Keratinocyte (primary cell): ENCODE data around the gene CTNNA2.

ENCODE experiments used
- CTCF ChIP-seq, 3 experiments: IDR thresholded peaks in 1 of 3; conservative IDR thresholded peaks in 1 of 3; optimal IDR thresholded peaks in 1 of 3; 2 replicates in 2 of 3; 3 replicates in 1 of 3; pipeline versions ENCODE3 to v1.5.1; 2011; ENCODE audit warnings: low read length in 3 of 3, mild to moderate bottlenecking in 3 of 3, moderate library complexity in 2 of 3, control low read depth in 1 of 3, inconsistent platforms in 1 of 3; ENCODE audit not compliant: insufficient read depth in 2 of 3; ENCODE audit errors: extremely low read depth in 1 of 3
- EZH2 ChIP-seq: IDR thresholded peaks from one replicate; pipeline ENCODE4 v1.6.1; 2012; ENCODE audit warnings: inconsistent platforms, mild to moderate bottlenecking, low read length, moderate library complexity

- no peak for TF ChIP-seq CTCF (optimal IDR thresholded peaks at IDR 0.05 in 1 of 3, IDR thresholded peaks at IDR 0.05 in 1 of 3, conservative IDR thresholded peaks at IDR 0.05 in 1 of 3; ENCODE audit: extremely low read depth in 1 of 3, insufficient read depth in 2 of 3, low read length in 3 of 3)
- TF ChIP-seq EZH2: no peak
These were observed 208.2 kb downstream of the CTNNA2 start for GRCh38 chr2:79721061-79721460.
